ENCODE measurements around the gene TRIM47. TPM values are rescaled to one million over a fixed set of nuclear protein-coding genes. Genes with fewer than 3 reads are reported as not detected.

Gene TRIM47
- total RNA-seq, 2 experiments from 2014 or later: 25.9 to 41.9 TPM

- H3K4me1 ChIP-seq (ENCODE audit: insufficient read depth, low read length, poor library complexity, severe bottlenecking): peaks cover 4% of the 10 kb centered on the region
- BruUV-seq (replicated peaks): no TSS peak
- CTCF ChIA-PET (ENCODE audit: unreplicated experiment): interaction anchor here (0.7 kb wide), 1 partner anchor 25 kb away, joined by 4 read pairs; no protein-coding TSS in a partner anchor
Measured at GRCh38 chr17:75838410-75838809, 40.0 kb downstream of the TRIM47 start.

GRCh38 chr17:75837899-75838298 lies 40.5 kb downstream of the TRIM47 start:
- no peaks in the 10 kb centered on the region for H3K9me3 ChIP-seq (ENCODE audit: low read length)
- peaks cover 6% of the 10 kb centered on the region for H3K4me1 ChIP-seq (ENCODE audit: insufficient read depth, low read length, poor library complexity, severe bottlenecking)
- no TSS peak for BruUV-seq (replicated peaks)
- no peak overlapping the region for H3K27ac ChIP-seq (ENCODE audit: low read depth, low read length, poor library complexity, severe bottlenecking)
- no peaks in the 10 kb centered on the region for H3K9me2 ChIP-seq (ENCODE audit: insufficient read depth, low read length)
- DNase-seq (ENCODE audit: low spot score): no peak
- ChIA-PET POLR2A (interaction anchor here (0.7 kb wide), 1 partner anchor 84 kb away, joined by 3 read pairs; no protein-coding TSS in a partner anchor), CTCF (ENCODE audit: unreplicated experiment) (interaction anchor here (0.7 kb wide), 1 partner anchor 25 kb away, joined by 4 read pairs; no protein-coding TSS in a partner anchor)
- no peaks in the 10 kb centered on the region for H3K79me2 ChIP-seq (ENCODE audit: insufficient read depth, low read depth, low read length)
- no peak for TF ChIP-seq EZH2phosphoT487 (IDR thresholded peaks at IDR 0.05; ENCODE audit: borderline replicate concordance, low read depth, low read length)
- no peak for TF ChIP-seq CTCF (conservative IDR thresholded peaks at IDR 0.05; ENCODE audit: low read length)
- no peak overlapping the region for H2AFZ ChIP-seq (ENCODE audit: low read length)
- no peaks in the 10 kb centered on the region for H3K36me3 ChIP-seq (ENCODE audit: insufficient read depth, low read length)
- H4K20me1 ChIP-seq (ENCODE audit: insufficient read depth, low read length): no peaks in the 10 kb centered on the region
- H3K4me3 ChIP-seq (ENCODE audit: low read depth, low read length, poor library complexity, severe bottlenecking): no peak overlapping the region
- intact Hi-C loops (cut with micrococcal nuclease; ENCODE audit: unreplicated experiment): no loop called here
- no peak overlapping the region for H3K4me2 ChIP-seq (ENCODE audit: low read length)

More at GRCh38 chr17:75838410-75838809, 40.0 kb downstream of the TRIM47 start:
- Histone ChIP-seq H3K9me3 (ENCODE audit: low read length) (no peaks in the 10 kb centered on the region), H3K4me2 (ENCODE audit: low read length) (no peak overlapping the region), H3K4me3 (ENCODE audit: low read depth, low read length, poor library complexity, severe bottlenecking) (no peak overlapping the region), H3K36me3 (ENCODE audit: insufficient read depth, low read length) (no peaks in the 10 kb centered on the region), H2AFZ (ENCODE audit: low read length) (no peak overlapping the region), H3K79me2 (ENCODE audit: insufficient read depth, low read depth, low read length) (no peaks in the 10 kb centered on the region), H4K20me1 (ENCODE audit: insufficient read depth, low read length) (no peaks in the 10 kb centered on the region), H3K27ac (ENCODE audit: low read depth, low read length, poor library complexity, severe bottlenecking) (no peak overlapping the region), H3K9me2 (ENCODE audit: insufficient read depth, low read length) (no peaks in the 10 kb centered on the region)
- intact Hi-C loops (cut with micrococcal nuclease; ENCODE audit: unreplicated experiment): no loop called here
- TF ChIP-seq CTCF (conservative IDR thresholded peaks at IDR 0.05; ENCODE audit: low read length): no peak
- TF ChIP-seq EZH2phosphoT487 (IDR thresholded peaks at IDR 0.05; ENCODE audit: borderline replicate concordance, low read depth, low read length): no peak
- DNase-seq (ENCODE audit: low spot score): no peak
- POLR2A ChIA-PET: interaction anchor here (0.7 to 1.0 kb wide), 2 partner anchors 59 to 85 kb away, joined by 3 to 4 read pairs; no protein-coding TSS in a partner anchor

- Histone ChIP-seq H3K9me3 (ENCODE audit: low read length) (no peaks in the 10 kb centered on the region), H3K36me3 (ENCODE audit: insufficient read depth, low read length) (no peaks in the 10 kb centered on the region), H3K79me2 (ENCODE audit: insufficient read depth, low read depth, low read length) (no peaks in the 10 kb centered on the region), H3K4me3 (ENCODE audit: low read depth, low read length, poor library complexity, severe bottlenecking) (no peak overlapping the region), H3K9me2 (ENCODE audit: insufficient read depth, low read length) (no peaks in the 10 kb centered on the region), H3K4me2 (ENCODE audit: low read length) (no peak overlapping the region), H3K27ac (ENCODE audit: low read depth, low read length, poor library complexity, severe bottlenecking) (no peak overlapping the region), H2AFZ (ENCODE audit: low read length) (no peak overlapping the region), H3K4me1 (ENCODE audit: insufficient read depth, low read length, poor library complexity, severe bottlenecking) (peaks cover 15% of the 10 kb centered on the region), H4K20me1 (ENCODE audit: insufficient read depth, low read length) (no peaks in the 10 kb centered on the region)
- DNase-seq (ENCODE audit: low spot score): no peak
- no TSS peak for BruUV-seq (replicated peaks)
- ChIA-PET CTCF (ENCODE audit: unreplicated experiment) (interaction anchor here (0.6 to 0.9 kb wide), 2 partner anchors 10 to 531 kb away, joined by 3 read pairs; no protein-coding TSS in a partner anchor), POLR2A (interaction anchor here (0.5 to 0.6 kb wide), 2 partner anchors 22 to 49 kb away, joined by 3 to 6 read pairs; no protein-coding TSS in a partner anchor)
- TF ChIP-seq CTCF (conservative IDR thresholded peaks at IDR 0.05; ENCODE audit: low read length) (no peak), EZH2phosphoT487 (IDR thresholded peaks at IDR 0.05; ENCODE audit: borderline replicate concordance, low read depth, low read length) (no peak)
- intact Hi-C loops (cut with micrococcal nuclease; ENCODE audit: unreplicated experiment): no loop called here
Measured at GRCh38 chr17:75836605-75837004, 41.8 kb downstream of the TRIM47 start.
